Measurements from ENCODE around the gene DCP1A.
"Not testable (repeated sequence)": the region's sequence is repeated elsewhere in the genome, so short reads cannot be mapped to it uniquely, and the experiment has no call there.

The DCP1A gene

GRCh38 chr3:53269193-53269592 lies 78.2 kb downstream of the DCP1A start:
- H3K27ac Mint-ChIP-seq, H3K4me3 Mint-ChIP-seq, H3K36me3 Mint-ChIP-seq, H3K9me3 Mint-ChIP-seq, DNase-seq, CTCF ChIA-PET: not testable (repeated sequence)
- H3K27me3 Mint-ChIP-seq, result peaks cover 18% of the 10 kb centered on the region
- H3K4me1 Mint-ChIP-seq, result peaks cover 15% of the 10 kb centered on the region

GRCh38 chr3:53267766-53268165 lies 79.6 kb downstream of the DCP1A start:
- no peaks in the 10 kb centered on the region for H3K36me3 Mint-ChIP-seq
- H3K27me3 Mint-ChIP-seq, result peaks cover 12% of the 10 kb centered on the region
- peaks cover 12% of the 10 kb centered on the region for H3K4me1 Mint-ChIP-seq
- no peak overlapping the region for H3K27ac Mint-ChIP-seq
- no peak overlapping the region for H3K4me3 Mint-ChIP-seq
- no peaks in the 10 kb centered on the region for H3K9me3 Mint-ChIP-seq
- CTCF ChIA-PET, result no interaction called here
- no peak for DNase-seq

GRCh38 chr3:53264718-53265117 lies 82.6 kb downstream of the DCP1A start:
- Mint-ChIP-seq H3K27ac (no peak overlapping the region), H3K9me3 (no peaks in the 10 kb centered on the region), H3K4me1 (peaks cover 5% of the 10 kb centered on the region), H3K4me3 (no peak overlapping the region), H3K27me3 (peaks cover 20% of the 10 kb centered on the region), H3K36me3 (no peaks in the 10 kb centered on the region)
- CTCF ChIA-PET, result no interaction called here
- DNase-seq, result no peak

GRCh38 chr3:53263907-53264306 lies 83.4 kb downstream of the DCP1A start:
- no peak for DNase-seq
- Mint-ChIP-seq H3K9me3 (no peaks in the 10 kb centered on the region), H3K27me3 (peaks cover 27% of the 10 kb centered on the region), H3K4me1 (peaks cover 3% of the 10 kb centered on the region), H3K27ac (no peak overlapping the region), H3K4me3 (no peak overlapping the region), H3K36me3 (no peaks in the 10 kb centered on the region)
- CTCF ChIA-PET, result no interaction called here

GRCh38 chr3:53261712-53262111 lies 85.6 kb downstream of the DCP1A start:
- Mint-ChIP-seq H3K27me3 (peaks cover 41% of the 10 kb centered on the region), H3K9me3 (no peaks in the 10 kb centered on the region), H3K4me3 (no peak overlapping the region), H3K4me1 (peaks cover 3% of the 10 kb centered on the region), H3K27ac (no peak overlapping the region), H3K36me3 (no peaks in the 10 kb centered on the region)
- DNase-seq, result no peak
- CTCF ChIA-PET, result interaction anchor here (1.1 kb wide), 1 partner anchor 42 kb away, joined by 3 read pairs; no protein-coding TSS in a partner anchor

GRCh38 chr3:53260286-53260785 lies 87.0 kb downstream of the DCP1A start:
- CTCF ChIA-PET, result interaction anchor here (0.7 kb wide), 1 partner anchor 80 kb away, joined by 3 read pairs; no protein-coding TSS in a partner anchor
- Mint-ChIP-seq H3K27me3 (peaks cover 39% of the 10 kb centered on the region), H3K27ac (no peak overlapping the region), H3K9me3 (no peaks in the 10 kb centered on the region), H3K4me1 (peaks cover 7% of the 10 kb centered on the region), H3K4me3 (no peak overlapping the region), H3K36me3 (no peaks in the 10 kb centered on the region)
- DNase-seq, result no peak

GRCh38 chr3:53259427-53260259 lies 87.7 kb downstream of the DCP1A start:
- Mint-ChIP-seq H3K36me3 (peaks cover 3% of the 10 kb centered on the region), H3K4me3 (no peak overlapping the region), H3K4me1 (peaks cover 10% of the 10 kb centered on the region), H3K27ac (no peak overlapping the region), H3K27me3 (peaks cover 32% of the 10 kb centered on the region), H3K9me3 (no peaks in the 10 kb centered on the region)
- CTCF ChIA-PET, result interaction anchor here (0.7 kb wide), 1 partner anchor 80 kb away, joined by 3 read pairs; no protein-coding TSS in a partner anchor
- no peak for DNase-seq

GRCh38 chr3:53258600-53259426 lies 88.5 kb downstream of the DCP1A start:
- no peak for DNase-seq
- Mint-ChIP-seq H3K4me1 (peaks cover 18% of the 10 kb centered on the region), H3K36me3 (peaks cover 3% of the 10 kb centered on the region), H3K9me3 (no peaks in the 10 kb centered on the region), H3K27me3 (peaks cover 30% of the 10 kb centered on the region), H3K27ac (no peak overlapping the region), H3K4me3 (no peak overlapping the region)
- CTCF ChIA-PET, result no interaction called here

GRCh38 chr3:53257465-53257864 lies 89.9 kb downstream of the DCP1A start:
- no peaks in the 10 kb centered on the region for H3K9me3 Mint-ChIP-seq
- H3K27ac Mint-ChIP-seq, result no peak overlapping the region
- DNase-seq, result no peak
- H3K4me1 Mint-ChIP-seq, result peaks cover 31% of the 10 kb centered on the region
- CTCF ChIA-PET, result no interaction called here
- H3K36me3 Mint-ChIP-seq, result peaks cover 6% of the 10 kb centered on the region
- peaks cover 30% of the 10 kb centered on the region for H3K27me3 Mint-ChIP-seq
- no peak overlapping the region for H3K4me3 Mint-ChIP-seq

- no peak for DNase-seq
- Mint-ChIP-seq H3K9me3 (no peaks in the 10 kb centered on the region), H3K4me3 (no peak overlapping the region), H3K27ac (peak overlapping the region; percentile 60), H3K36me3 (peaks cover 10% of the 10 kb centered on the region), H3K27me3 (peaks cover 26% of the 10 kb centered on the region), H3K4me1 (peaks cover 39% of the 10 kb centered on the region)
- CTCF ChIA-PET, result no interaction called here
Observed at GRCh38 chr3:53256704-53257055, 90.7 kb downstream of the DCP1A start.

GRCh38 chr3:53255775-53256703 lies 91.3 kb downstream of the DCP1A start, which contains the start of gene TKT:
Gene TKT (minus strand): TSS chr3:53256022. CDS start chr3:53255942, 80 bp downstream.
- CTCF ChIA-PET, result no interaction called here
- H3K36me3 Mint-ChIP-seq, result peaks cover 10% of the 10 kb centered on the region

GRCh38 chr3:53255423-53255774 lies 91.9 kb downstream of the DCP1A start:
- CTCF ChIA-PET, result no interaction called here
- peak; percentile 60 for DNase-seq
- H3K4me3 Mint-ChIP-seq, result peak overlapping the region; percentile 93

More at GRCh38 chr3:53255775-53256703, 91.3 kb downstream of the DCP1A start, which contains the start of gene TKT:
- no peaks in the 10 kb centered on the region for H3K9me3 Mint-ChIP-seq
- H3K27me3 Mint-ChIP-seq, result peaks cover 26% of the 10 kb centered on the region
- peaks cover 45% of the 10 kb centered on the region for H3K4me1 Mint-ChIP-seq
- H3K27ac Mint-ChIP-seq, result peak within 1 kb of the TSS; percentile 92
- peak; percentile 88 for DNase-seq
- H3K4me3 Mint-ChIP-seq, result peak within 1 kb of the TSS; percentile 93

GRCh38 chr3:53254509-53255422 lies 92.6 kb downstream of the DCP1A start:
- H3K27ac Mint-ChIP-seq, result peak overlapping the region; percentile 92
- peaks cover 54% of the 10 kb centered on the region for H3K4me1 Mint-ChIP-seq
- H3K36me3 Mint-ChIP-seq, result peaks cover 10% of the 10 kb centered on the region
- H3K4me3 Mint-ChIP-seq, result peak overlapping the region; percentile 93
- peak; percentile 80 for DNase-seq
- peaks cover 22% of the 10 kb centered on the region for H3K27me3 Mint-ChIP-seq
- H3K9me3 Mint-ChIP-seq, result no peaks in the 10 kb centered on the region
- CTCF ChIA-PET, result interaction anchor here (0.6 to 1.2 kb wide), 2 partner anchors 15 to 20 kb away, joined by 3 to 4 read pairs; no protein-coding TSS in a partner anchor

More at GRCh38 chr3:53255423-53255774, 91.9 kb downstream of the DCP1A start:
- Mint-ChIP-seq H3K36me3 (peaks cover 10% of the 10 kb centered on the region), H3K27me3 (peaks cover 26% of the 10 kb centered on the region), H3K27ac (peak overlapping the region; percentile 92), H3K4me1 (peaks cover 47% of the 10 kb centered on the region), H3K9me3 (no peaks in the 10 kb centered on the region)

All from activated naive CD4-positive, alpha-beta T cell treated with anti-CD3 and anti-CD28 coated beads, Interleukin-2, amount 10 ng/mL, durations not matched to agents 7 days and 5 days (primary cell).